GOT3 (cell line): Measurements from ENCODE around the gene KISS1R.

Source experiments
- DNase-seq: peaks from one replicate; lab custom pipeline; 2025; ENCODE audit warnings: mixed read lengths; lab: John Stamatoyannopoulos, UW

KISS1R gene

GRCh38 chr19:938233-938923, 21.2 kb downstream of the KISS1R start:
- no peak for DNase-seq

DNA sequence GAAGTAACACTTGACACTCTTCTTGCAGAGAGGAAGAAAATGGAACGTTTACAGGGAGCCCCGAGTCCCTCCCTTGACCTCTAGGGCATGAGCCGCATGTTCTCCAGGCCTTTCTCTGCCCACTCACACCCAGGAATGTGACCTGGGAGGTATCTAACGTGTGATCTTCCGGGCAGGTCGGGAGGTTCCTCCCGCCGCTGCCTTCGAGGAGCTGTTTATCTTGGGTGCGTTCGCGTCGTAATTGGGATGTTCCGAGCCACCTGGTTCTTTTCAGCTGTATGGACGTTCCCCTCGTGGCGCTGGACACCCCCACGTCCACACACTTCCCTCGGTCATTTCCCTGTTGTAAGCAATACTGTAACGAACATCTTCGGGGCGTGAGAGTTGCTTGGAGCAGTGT, 22.3 kb downstream of the KISS1R start:
- DNase-seq = no peak

DNA sequence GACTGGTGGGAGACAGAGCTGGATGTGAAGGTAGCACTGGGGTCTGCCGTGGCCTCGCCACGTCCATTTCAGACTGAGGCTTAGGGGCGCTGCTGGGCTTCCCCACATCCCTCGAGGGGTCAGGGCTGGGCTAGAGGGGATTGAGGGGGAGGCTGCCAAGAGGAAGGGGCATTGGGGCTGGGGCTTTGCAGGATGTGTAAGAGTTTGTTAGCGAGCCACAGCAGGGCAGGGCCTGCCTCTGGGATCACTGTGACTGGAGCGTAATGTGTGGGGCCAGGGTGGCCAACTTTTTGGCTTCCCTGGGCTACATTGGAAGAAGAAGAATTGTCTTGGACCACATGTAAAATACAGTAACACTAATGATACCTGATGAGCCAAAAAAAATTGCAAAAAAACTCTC, 22.8 kb downstream of the KISS1R start:
- no peak for DNase-seq

DNA sequence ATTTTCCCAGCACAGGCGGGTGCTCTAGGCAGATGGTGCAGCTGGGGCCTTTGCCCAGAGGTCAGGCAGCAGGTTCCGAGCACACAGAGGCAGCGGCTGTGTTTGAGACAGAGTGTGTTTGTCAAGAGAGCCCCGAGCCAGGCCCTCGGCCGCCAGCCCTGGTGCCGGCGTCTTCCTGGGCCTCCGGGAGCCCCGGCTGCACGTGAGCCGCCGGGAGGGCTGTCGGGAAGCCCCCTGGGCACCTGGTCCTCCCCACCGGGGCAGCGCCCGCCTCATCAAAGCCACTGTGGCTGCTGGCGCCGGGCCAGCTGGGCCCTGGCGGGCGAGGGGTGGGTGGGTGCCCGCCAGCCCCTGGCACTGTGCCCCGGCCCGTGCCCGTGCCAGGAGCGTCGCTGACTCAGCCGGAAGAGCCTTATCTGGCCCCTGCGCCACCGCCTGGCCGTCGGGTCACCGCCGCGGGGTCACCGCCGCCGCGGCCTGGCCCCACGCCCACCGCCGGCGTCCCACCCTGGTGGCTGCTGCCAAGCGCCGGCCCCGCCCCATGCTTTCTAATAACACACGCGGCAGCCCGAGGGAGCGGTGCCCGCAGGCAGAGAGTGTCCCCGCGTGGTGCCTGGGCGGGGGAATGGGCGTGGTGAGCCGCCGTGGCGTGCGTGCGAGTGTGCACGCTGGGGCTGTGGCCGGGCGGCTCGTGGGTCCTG, 23.6 kb downstream of the KISS1R start:
- DNase-seq = peak; percentile 59

- DNase-seq = no peak
Measured at GRCh38 chr19:941292-942132, 24.4 kb downstream of the KISS1R start.

GRCh38 chr19:942133-942645, 25.1 kb downstream of the KISS1R start:
- DNase-seq = no peak

GRCh38 chr19:943551-944170, 26.5 kb downstream of the KISS1R start:
- DNase-seq = no peak

DNA sequence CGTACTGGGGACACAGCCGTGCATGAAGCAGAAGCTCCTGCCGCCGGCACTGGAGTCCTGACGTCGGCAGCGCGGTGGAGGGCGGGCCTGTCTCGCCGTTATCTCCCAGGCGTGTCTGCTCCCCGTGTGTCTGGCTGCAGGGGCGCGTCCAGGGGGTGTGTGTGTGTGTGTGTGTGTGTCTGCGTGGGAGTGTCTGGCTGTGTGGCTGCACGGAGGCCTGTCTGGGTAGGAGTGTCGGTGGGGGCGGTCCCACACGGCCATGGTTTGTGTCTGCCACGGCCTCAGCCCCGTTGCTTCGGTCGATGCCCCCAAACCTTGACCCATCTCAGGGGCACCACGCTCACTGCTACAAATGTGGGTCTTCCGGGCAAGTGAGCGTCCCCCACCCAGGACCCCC, 27.0 kb downstream of the KISS1R start:
- no peak for DNase-seq

- no peak for DNase-seq
Measured at GRCh38 chr19:944663-945241, 27.6 kb downstream of the KISS1R start.

DNA sequence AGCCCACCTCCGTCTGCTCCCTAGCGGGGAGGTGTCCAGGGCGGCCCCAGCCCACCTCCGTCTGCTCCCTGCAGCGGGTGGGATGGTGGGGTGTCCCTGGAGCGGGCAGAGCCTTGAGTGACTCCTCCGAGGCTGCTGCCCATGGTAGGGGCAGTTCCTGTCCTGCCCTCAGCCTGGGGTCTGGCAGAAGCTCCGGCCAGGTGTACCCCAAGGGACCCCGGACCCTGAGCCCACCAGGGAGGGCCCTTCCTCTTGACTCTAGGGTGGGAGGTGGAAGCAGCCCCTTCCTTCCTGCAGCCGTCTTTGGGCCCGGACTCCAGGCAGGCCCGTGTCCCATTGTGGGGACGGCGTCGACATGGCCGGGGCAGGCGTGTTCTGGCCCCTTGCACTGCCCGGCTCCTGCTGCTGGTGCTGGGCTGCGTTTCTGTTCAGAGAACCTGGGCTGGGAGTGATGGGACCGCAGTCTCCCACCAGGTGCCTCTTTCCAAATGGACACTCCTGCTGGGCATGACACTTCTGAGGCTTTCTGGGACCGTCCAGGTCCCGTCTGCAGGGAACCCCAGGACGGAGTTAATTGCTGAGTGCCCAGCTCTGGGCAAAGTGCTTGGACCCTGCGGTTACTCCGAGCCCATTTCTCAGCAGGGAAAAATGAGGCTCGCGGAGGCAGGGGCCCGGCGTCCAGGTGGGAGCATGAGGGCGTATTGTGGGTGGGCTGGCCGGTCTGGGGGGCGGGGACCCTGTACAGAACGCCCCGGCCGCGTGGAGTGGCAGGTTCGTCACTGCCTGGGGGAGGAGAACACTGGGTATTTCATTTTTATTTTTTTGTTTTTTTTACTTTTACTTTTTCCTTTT, 28.5 kb downstream of the KISS1R start:
- no peak for DNase-seq

DNA sequence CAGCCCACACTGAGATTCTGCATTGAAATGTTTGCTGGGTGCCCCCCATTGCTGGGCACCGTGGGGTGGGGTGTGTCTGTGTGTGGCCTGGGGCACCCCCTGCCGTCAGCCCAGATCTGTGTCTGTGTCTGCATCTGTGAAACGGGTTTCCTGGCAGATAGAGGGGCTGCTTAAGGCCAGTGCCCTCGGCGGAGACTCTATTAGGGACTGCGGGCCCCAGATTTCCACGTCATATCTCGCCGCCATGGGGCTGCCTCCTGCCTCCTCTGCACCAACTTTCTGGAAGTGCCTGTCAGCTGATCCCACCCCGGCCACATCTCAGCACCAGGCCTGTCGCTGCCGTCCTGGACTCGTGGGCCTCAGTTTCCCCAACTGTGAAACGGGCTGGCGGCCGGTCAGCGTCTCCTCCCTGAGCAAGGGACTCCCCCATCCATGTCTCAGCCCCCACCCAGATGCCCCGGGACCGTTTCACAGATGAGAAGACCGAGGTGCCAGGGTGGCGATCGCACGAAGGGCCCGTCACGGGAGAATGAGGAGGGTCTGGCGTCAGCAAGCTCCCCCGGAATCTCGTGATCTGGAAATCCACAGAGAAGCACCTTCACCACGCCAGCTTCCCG, 30.1 kb downstream of the KISS1R start:
- no peak for DNase-seq

- DNase-seq = no peak
Measured at GRCh38 chr19:947707-948539, 30.8 kb downstream of the KISS1R start.

GRCh38 chr19:948842-949496, 31.8 kb downstream of the KISS1R start:
- no peak for DNase-seq

DNA sequence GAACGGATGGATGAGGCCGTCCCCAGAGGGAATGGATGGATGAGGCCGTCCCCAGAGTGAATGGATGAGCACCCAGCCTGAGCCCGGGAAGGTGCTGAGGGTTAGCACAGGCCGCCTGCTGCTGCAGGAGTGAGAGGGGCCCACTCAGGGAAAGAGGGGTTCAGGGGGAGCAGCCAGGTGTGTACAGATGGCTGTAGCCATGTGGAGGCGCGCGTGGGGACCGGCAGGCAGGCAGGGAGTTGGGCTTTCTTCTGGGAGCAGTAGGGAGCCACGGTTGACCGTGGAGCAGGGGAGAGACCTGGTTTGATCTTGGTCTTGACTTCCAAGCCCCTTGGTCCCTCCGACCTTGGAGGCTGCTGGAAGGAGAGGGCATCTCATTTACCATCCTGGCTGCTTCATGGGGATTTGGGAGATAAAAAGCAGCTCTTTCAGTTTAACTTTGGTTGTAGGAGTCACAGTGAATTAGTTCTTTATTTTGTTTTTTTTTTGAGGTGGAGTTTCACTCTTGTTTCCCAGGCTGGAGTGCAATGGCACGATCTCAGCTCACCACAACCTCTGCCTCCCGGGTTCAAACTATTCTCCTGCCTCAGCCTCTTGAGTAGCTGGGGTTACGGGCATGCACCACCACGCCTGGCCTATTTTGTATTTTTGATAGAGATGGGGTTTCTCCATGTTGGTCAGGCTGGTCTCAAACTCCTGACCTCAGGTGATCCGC, 33.4 kb downstream of the KISS1R start:
- no peak for DNase-seq

- DNase-seq = no peak
Measured at GRCh38 chr19:952049-952679, 35.0 kb downstream of the KISS1R start.

- DNase-seq = no peak
Measured at GRCh38 chr19:952680-953444, 35.7 kb downstream of the KISS1R start.
